ENCODE results near the gene CRB3.

The CRB3 gene

GRCh38 chr19:6429419-6430221, 34.5 kb upstream of the CRB3 start:
- no peak overlapping the region for H3K27ac ChIP-seq
- TF ChIP-seq, protein P1, sequence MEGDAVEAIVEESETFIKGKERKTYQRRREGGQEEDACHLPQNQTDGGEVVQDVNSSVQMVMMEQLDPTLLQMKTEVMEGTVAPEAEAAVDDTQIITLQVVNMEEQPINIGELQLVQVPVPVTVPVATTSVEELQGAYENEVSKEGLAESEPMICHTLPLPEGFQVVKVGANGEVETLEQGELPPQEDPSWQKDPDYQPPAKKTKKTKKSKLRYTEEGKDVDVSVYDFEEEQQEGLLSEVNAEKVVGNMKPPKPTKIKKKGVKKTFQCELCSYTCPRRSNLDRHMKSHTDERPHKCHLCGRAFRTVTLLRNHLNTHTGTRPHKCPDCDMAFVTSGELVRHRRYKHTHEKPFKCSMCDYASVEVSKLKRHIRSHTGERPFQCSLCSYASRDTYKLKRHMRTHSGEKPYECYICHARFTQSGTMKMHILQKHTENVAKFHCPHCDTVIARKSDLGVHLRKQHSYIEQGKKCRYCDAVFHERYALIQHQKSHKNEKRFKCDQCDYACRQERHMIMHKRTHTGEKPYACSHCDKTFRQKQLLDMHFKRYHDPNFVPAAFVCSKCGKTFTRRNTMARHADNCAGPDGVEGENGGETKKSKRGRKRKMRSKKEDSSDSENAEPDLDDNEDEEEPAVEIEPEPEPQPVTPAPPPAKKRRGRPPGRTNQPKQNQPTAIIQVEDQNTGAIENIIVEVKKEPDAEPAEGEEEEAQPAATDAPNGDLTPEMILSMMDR (conservative IDR thresholded peaks at IDR 0.05), result no peak
- no peak for TF ChIP-seq ZFX (IDR thresholded peaks at IDR 0.05)

GRCh38 chr19:6431891-6432290, 32.2 kb upstream of the CRB3 start:
- H3K27ac ChIP-seq, result no peak overlapping the region
- TF ChIP-seq, protein P1 (conservative IDR thresholded peaks at IDR 0.05), result no peak
- no peak for TF ChIP-seq ZFX (IDR thresholded peaks at IDR 0.05)

DNA sequence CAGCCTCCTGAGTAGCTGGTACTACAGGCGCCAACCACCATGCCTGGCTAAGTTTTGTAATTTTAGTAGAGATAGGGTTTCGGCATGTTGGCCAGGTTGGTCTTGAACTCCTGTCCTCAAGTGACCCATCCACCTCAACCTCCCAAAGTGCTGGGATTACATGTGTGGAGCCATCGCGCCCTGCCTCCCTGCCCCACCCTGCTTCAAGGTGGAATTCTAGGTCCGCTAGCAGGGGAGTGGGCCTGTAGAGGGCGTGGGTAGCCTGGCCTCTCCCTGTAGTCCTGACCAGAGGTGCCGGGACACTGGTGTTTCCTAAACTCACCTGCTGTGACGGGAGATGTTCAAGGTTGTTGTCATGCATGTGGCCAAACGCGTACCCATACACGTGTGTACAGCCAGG, 30.9 kb upstream of the CRB3 start:
- no peak for TF ChIP-seq ZFX (IDR thresholded peaks at IDR 0.05)
- TF ChIP-seq, protein P1 (conservative IDR thresholded peaks at IDR 0.05), result no peak
- H3K27ac ChIP-seq, result no peak overlapping the region

DNA sequence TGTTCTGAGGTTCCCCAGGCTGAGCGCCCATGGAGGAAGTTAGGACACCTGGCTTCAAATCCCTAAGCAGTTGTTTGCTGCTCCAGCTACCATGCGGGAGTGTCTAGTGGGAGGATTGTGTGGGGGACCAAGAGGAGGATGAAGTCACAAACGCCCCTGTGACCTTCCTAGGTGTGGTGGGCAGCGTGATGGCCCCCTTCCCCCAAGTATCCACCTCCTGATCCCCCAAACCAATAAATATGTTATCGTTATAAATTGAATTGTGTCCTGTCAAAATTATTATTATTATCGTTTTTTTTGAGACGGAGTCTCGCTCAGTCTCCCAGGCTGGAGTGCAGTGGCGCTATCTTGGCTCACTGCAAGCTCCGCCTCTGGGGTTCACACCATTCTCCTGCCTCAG, 30.4 kb upstream of the CRB3 start, which contains the start of gene SLC25A41:
Gene SLC25A41 (minus strand): TSS at position 101 of the 400 bp plus-strand sequence. CDS start 70 bp downstream, at position 31.
- no peak within 1 kb of the TSS for H3K27ac ChIP-seq
- no peak for TF ChIP-seq ZFX (IDR thresholded peaks at IDR 0.05)
- TF ChIP-seq, protein P1 (conservative IDR thresholded peaks at IDR 0.05), result no peak

DNA sequence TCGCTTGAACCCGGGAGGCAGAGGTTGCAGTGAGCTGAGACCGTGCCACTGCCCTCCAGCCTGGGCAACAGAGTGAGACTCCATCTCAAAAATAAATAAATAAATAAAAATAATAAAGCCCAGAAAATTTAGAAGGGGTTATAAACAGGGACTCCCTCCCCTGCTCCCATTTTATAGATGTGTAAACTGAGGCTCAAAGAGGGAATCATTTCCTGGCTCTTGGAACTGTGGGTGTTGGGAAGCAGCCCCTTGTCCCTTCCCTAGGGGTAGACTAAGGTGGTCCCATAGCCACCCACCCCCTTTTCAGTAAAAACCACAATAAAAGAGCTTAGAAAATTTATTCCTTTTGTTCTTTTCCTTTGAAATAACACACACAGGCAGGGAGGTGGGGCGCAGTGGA, 24.3 kb upstream of the CRB3 start:
- TF ChIP-seq, protein P1 (conservative IDR thresholded peaks at IDR 0.05), result no peak
- no peak for TF ChIP-seq ZFX (IDR thresholded peaks at IDR 0.05)
- H3K27ac ChIP-seq, result no peak overlapping the region

DNA sequence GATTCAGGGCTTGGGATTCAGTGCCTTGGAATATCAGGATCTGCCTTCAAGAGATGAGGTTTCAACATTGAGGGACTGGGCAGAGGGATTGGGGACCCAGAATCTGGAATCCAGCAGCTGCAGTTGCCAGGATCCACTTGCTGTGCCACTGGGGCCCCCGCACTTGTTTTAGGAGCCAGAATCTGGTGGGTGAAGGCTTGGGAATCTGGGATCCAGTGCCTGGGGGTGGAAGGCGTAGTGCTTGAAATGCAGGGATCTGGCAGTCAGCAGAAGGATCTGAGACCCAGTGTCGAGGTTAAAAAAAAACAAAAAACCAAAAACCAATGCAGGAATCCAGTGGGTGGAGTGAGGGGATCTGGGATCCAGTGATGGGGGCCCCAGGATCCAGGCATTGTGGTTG, 23.2 kb upstream of the CRB3 start:
- H3K27ac ChIP-seq, result no peak overlapping the region
- TF ChIP-seq, protein P1 (conservative IDR thresholded peaks at IDR 0.05), result no peak
- no peak for TF ChIP-seq ZFX (IDR thresholded peaks at IDR 0.05)

- TF ChIP-seq, protein P1 (conservative IDR thresholded peaks at IDR 0.05), result no peak
- TF ChIP-seq ZFX (IDR thresholded peaks at IDR 0.05), result no peak
- H3K27ac ChIP-seq, result no peak overlapping the region
Measured at GRCh38 chr19:6442087-6442688, 21.9 kb upstream of the CRB3 start.
